Body of pancreas (tissue), 4 donors: ENCODE data around the gene IQCC.

ENCODE experiments used
- POLR2A ChIP-seq, 3 donors: fragments of 450-650 bp; IDR thresholded peaks; one replicate each; pipeline ENCODE4 v1.6.1; 2016; ENCODE audit warnings: antibody characterized with exemption in 3 of 3, mild to moderate bottlenecking in 2 of 3
- TF ChIP-seq, protein P1 (sequence below), 7 experiments: fragments of 450-650 bp in 4 of 7; fragments of 200-600 bp in 3 of 7; sonication (generic) in 3 of 7; IDR thresholded peaks; one replicate each; pipeline ENCODE4 v1.5.1; 2016 to 2019; ENCODE audit warnings: antibody characterized with exemption in 7 of 7

- TF ChIP-seq, protein P1, sequence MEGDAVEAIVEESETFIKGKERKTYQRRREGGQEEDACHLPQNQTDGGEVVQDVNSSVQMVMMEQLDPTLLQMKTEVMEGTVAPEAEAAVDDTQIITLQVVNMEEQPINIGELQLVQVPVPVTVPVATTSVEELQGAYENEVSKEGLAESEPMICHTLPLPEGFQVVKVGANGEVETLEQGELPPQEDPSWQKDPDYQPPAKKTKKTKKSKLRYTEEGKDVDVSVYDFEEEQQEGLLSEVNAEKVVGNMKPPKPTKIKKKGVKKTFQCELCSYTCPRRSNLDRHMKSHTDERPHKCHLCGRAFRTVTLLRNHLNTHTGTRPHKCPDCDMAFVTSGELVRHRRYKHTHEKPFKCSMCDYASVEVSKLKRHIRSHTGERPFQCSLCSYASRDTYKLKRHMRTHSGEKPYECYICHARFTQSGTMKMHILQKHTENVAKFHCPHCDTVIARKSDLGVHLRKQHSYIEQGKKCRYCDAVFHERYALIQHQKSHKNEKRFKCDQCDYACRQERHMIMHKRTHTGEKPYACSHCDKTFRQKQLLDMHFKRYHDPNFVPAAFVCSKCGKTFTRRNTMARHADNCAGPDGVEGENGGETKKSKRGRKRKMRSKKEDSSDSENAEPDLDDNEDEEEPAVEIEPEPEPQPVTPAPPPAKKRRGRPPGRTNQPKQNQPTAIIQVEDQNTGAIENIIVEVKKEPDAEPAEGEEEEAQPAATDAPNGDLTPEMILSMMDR (IDR thresholded peaks at IDR 0.05), result no peak
- TF ChIP-seq POLR2A (IDR thresholded peaks at IDR 0.05), result no peak
Observed at GRCh38 chr1:32186077-32186476, 19.4 kb upstream of the IQCC start.
